GM12878 (cell line): Measurements from ENCODE around the gene ERP29. TPM values are rescaled to one million over a fixed set of nuclear protein-coding genes. Genes with fewer than 3 reads are reported as not detected.

ENCODE experiments used
- ATAC-seq: fragments of 200-7000 bp; cut with Tn5 transposase; 3 replicates; pipeline ENCODE4 v1.9.1; 2020; ENCODE audit warnings: mild to moderate bottlenecking, moderate library complexity
- BruUV-seq: library from RNA; stranded (reverse); fragments of 400-500 nt; replicated peaks from 2 replicates; lab custom pipeline; 2021; lab: Mats Ljungman, UMichigan
- CTCF ChIA-PET: fragments of 300-600 bp; sonication (Branson Sonifier 250); formaldehyde crosslinking; extraction: SDS; loops from one replicate; lab custom pipeline; 2021; ENCODE audit warnings: inconsistent platforms; lab: Yijun Ruan, JAX
- POLR2A ChIA-PET: fragments of 350-600 bp; formaldehyde crosslinking; extraction: SDS; loops from one replicate; lab custom pipeline; 2021; ENCODE audit warnings: inconsistent platforms; lab: Charles Lee
- RAD21 ChIA-PET: fragments of 300-600 bp; sonication (Branson Sonifier 250); formaldehyde crosslinking; loops from one replicate; lab custom pipeline; 2023; ENCODE audit warnings: antibody characterized with exemption; ENCODE audit not compliant: unreplicated experiment; lab: Charles Lee
- SMC1A ChIA-PET: fragments of 300-600 bp; sonication (Branson Sonifier 250); formaldehyde crosslinking; loops from one replicate; lab custom pipeline; 2023; ENCODE audit not compliant: unreplicated experiment, uncharacterized antibody; lab: Charles Lee
- DNase-seq: peaks from one replicate; pipeline ENCODE4 v3.0.0-alpha.2; 2011; ENCODE audit warnings: low read depth, low spot score
- FAIRE-seq: peaks from 3 replicates; lab custom pipeline; 2011; peaks lifted over from hg19 to GRCh38; lab: Jason Lieb, UNC
- H2AFZ ChIP-seq: 2 replicates; pipeline ENCODE4 v1.6.0; 2011; ENCODE audit warnings: low read depth, low read length, control low read depth; ENCODE audit not compliant: control insufficient read depth
- H3K27ac ChIP-seq: 2 replicates; pipeline ENCODE4 v1.5.1; 2011; ENCODE audit warnings: control low read depth; ENCODE audit not compliant: control insufficient read depth, insufficient read depth
- H3K27me3 ChIP-seq, 2 experiments: replicated peaks in 1 of 2; 2 replicates each; pipeline versions ENCODE4 v1.6.0 to v1.6.1; 2011; ENCODE audit warnings: low read length in 1 of 2; ENCODE audit not compliant: control insufficient read depth in 2 of 2, insufficient read depth in 2 of 2
- H3K36me3 ChIP-seq, 2 experiments: 2 replicates each; pipeline ENCODE4 v1.5.1; 2011; ENCODE audit warnings: low read length in 1 of 2; ENCODE audit not compliant: control insufficient read depth in 2 of 2, insufficient read depth in 2 of 2
- H3K4me1 ChIP-seq: 2 replicates; pipeline ENCODE4 v1.6.1; 2011; ENCODE audit warnings: mild to moderate bottlenecking, low read length, moderate library complexity, mixed read lengths; ENCODE audit not compliant: control insufficient read depth, insufficient read depth
- H3K4me2 ChIP-seq: 2 replicates; pipeline ENCODE4 v1.6.0; 2011; ENCODE audit warnings: control low read depth; ENCODE audit not compliant: control insufficient read depth, insufficient read depth
- H3K4me3 ChIP-seq: fragments of 200-600 bp; sonication (generic); 2 replicates; pipeline ENCODE4 v1.5.1; 2016
- H3K79me2 ChIP-seq: 2 replicates; pipeline ENCODE4 v1.6.0; 2011; ENCODE audit warnings: low read length; ENCODE audit not compliant: control insufficient read depth, insufficient read depth
- H3K9ac ChIP-seq: 2 replicates; pipeline ENCODE4 v1.8.0; 2011; ENCODE audit warnings: low read length, control low read depth, mixed read lengths; ENCODE audit not compliant: control insufficient read depth, insufficient read depth
- H3K9me3 ChIP-seq: replicated peaks from 3 replicates; pipeline ENCODE4 v1.5.1; 2011; ENCODE audit warnings: mild to moderate bottlenecking, low read length; ENCODE audit not compliant: control insufficient read depth, insufficient read depth
- H4K20me1 ChIP-seq: 2 replicates; pipeline ENCODE4 v1.6.0; 2011; ENCODE audit not compliant: control insufficient read depth, insufficient read depth
- ATF7 ChIP-seq: fragments of 450-650 bp; IDR thresholded peaks from 2 replicates; pipeline ENCODE4 v1.6.1; 2016; ENCODE audit warnings: low read depth, mild to moderate bottlenecking
- CREM ChIP-seq: IDR thresholded peaks from 2 replicates; pipeline ENCODE4 v1.6.1; 2014; ENCODE audit warnings: antibody characterized with exemption, low read depth
- ELK1 ChIP-seq: IDR thresholded peaks from 2 replicates; pipeline ENCODE4 v1.6.1; 2012; ENCODE audit warnings: low read depth, low read length, improper control_type of control experiment
- ESRRA ChIP-seq: IDR thresholded peaks from 2 replicates; pipeline ENCODE4 v1.6.1; 2012; ENCODE audit warnings: mild to moderate bottlenecking, low read length, improper control_type of control experiment
- FOXK2 ChIP-seq: fragments of 450-650 bp; IDR thresholded peaks from 2 replicates; pipeline ENCODE4 v1.6.1; 2017; ENCODE audit warnings: mild to moderate bottlenecking, moderate library complexity
- IRF3 ChIP-seq: fragments of 450-650 bp; IDR thresholded peaks from 2 replicates; pipeline ENCODE4 v1.6.1; 2014; ENCODE audit warnings: mild to moderate bottlenecking
- MXI1 ChIP-seq: fragments of 150-350 bp; IDR thresholded peaks from 2 replicates; pipeline ENCODE4 v1.6.1; 2011; ENCODE audit warnings: low read depth, mild to moderate bottlenecking, inconsistent platforms, low read length, improper control_type of control experiment
- whole genome bisulfite sequencing: methylation state at CpG from one replicate; pipeline ENCODE4 v1.1.6; 2016; ENCODE audit warnings: low lambda C conversion rate; ENCODE audit not compliant: insufficient replicate concordance, insufficient coverage; ENCODE audit errors: missing lambda C conversion rate; 5-methylcytosine and 5-hydroxymethylcytosine counted together
- in situ Hi-C: fragments of 300-500 bp; cut with MboI; formaldehyde crosslinking; loops from 9 replicates; pipeline ENCODE4 v1.14.3; 2018; ENCODE audit warnings: mixed read lengths
- intact Hi-C: fragments of 100-400 bp; cut with micrococcal nuclease; formaldehyde crosslinking; loops from one replicate; pipeline ENCODE4 v1.14.2; 2022; ENCODE audit not compliant: unreplicated experiment
- polyA plus RNA-seq, 11 experiments: library from polyadenylated mRNA; depleted of rRNA in 4 of 11; unstranded in 6 of 11; stranded (reverse) in 5 of 11; fragments of >200 nt; fragmentation: Nextera tagmentation in 4 of 11; fragmentation: Illumina TruSeq in 1 of 11; extraction: Ambion mirVana in 4 of 11; extraction: Trizol in 1 of 11; gene quantifications; 1 replicate in 1 of 11; 2 replicates in 10 of 11; pipeline versions ENCODE4 v1.2.1 to v1.2.3, GENCODE V29; 2011 to 2016; ENCODE audit warnings: inconsistent platforms in 2 of 11, missing spikeins in 2 of 11, low read depth in 1 of 11
- total RNA-seq, 4 experiments: library from RNA; depleted of rRNA in 3 of 4; stranded (reverse); fragments of >200 nt in 3 of 4; fragmentation: Illumina TruSeq in 1 of 4; extraction: Trizol in 1 of 4; gene quantifications; 2 replicates each; pipeline versions ENCODE4 v1.2.1 to v1.2.3, GENCODE V29; 2013 to 2021

ERP29 gene
- total and polyA plus RNA-seq, 10 of the 15 experiments (the other 5 are each of a cell fraction or from before 2014, with no cell fraction given), result 46.7 to 146 (median 107) TPM

GRCh38 chr12:111964935-111965334 is 48.3 kb upstream of the ERP29 start:
- ATAC-seq, result no peak
- Histone ChIP-seq H3K4me1 (no peaks in the 10 kb centered on the region), H3K79me2 (no peaks in the 10 kb centered on the region), H3K4me2 (no peak overlapping the region), H3K9me3 (peaks cover 2% of the 10 kb centered on the region; the same call in 1 of the 3 replicates), H4K20me1 (no peaks in the 10 kb centered on the region), H3K4me3 (no peak overlapping the region), H3K36me3 (no peaks in the 10 kb centered on the region), H3K27ac (no peak overlapping the region), H3K27me3 (no peaks in the 10 kb centered on the region)
- SMC1A ChIA-PET, result no interaction called here
- in situ Hi-C loops (no loop called here), intact Hi-C loops (no loop called here)
- POLR2A ChIA-PET, result no interaction called here
- CTCF ChIA-PET, result interaction anchor here (0.8 kb wide), 1 partner anchor 421 kb away, joined by 3 read pairs; no protein-coding TSS in a partner anchor
- WGBS, result 91% methylated on average over 1 of the region's 1 CpG
- BruUV-seq, result no TSS peak
- RAD21 ChIA-PET, result no interaction called here
- TF ChIP-seq MXI1 (no peak), ESRRA (no peak)
- TF ChIP-seq, all 136 proteins: peak for 0
- no peak for FAIRE-seq
- Histone ChIP-seq H3K9ac (no peak overlapping the region), H2AFZ (no peak overlapping the region)
- DNase-seq, result no peak

- ATAC-seq (no peak), DNase-seq (no peak), FAIRE-seq (no peak)
- H3K27me3 ChIP-seq, result no peaks in the 10 kb centered on the region
- H2AFZ ChIP-seq, result no peak overlapping the region
- no peak overlapping the region for H3K27ac ChIP-seq
- RAD21 ChIA-PET, result no interaction called here
- peaks cover 7% of the 10 kb centered on the region; the same call in 2 of the 3 replicates for H3K9me3 ChIP-seq
- no peak overlapping the region for H3K4me2 ChIP-seq
- in situ Hi-C loops, result no loop called here
- no peaks in the 10 kb centered on the region for H3K79me2 ChIP-seq
- SMC1A ChIA-PET, result interaction anchor here (0.6 to 0.7 kb wide), 2 partner anchors 11 to 989 kb away, joined by 3 read pairs; no protein-coding TSS in a partner anchor
- H3K9ac ChIP-seq, result no peak overlapping the region
- no peaks in the 10 kb centered on the region for H3K36me3 ChIP-seq
- H4K20me1 ChIP-seq, result no peaks in the 10 kb centered on the region
- BruUV-seq, result no TSS peak
- CTCF ChIA-PET, result interaction anchor here (0.6 kb wide), 1 partner anchor 392 kb away, joined by 3 read pairs; no protein-coding TSS in a partner anchor
- POLR2A ChIA-PET, result interaction anchor here (0.6 kb wide), 1 partner anchor 432 kb away, joined by 8 read pairs; no protein-coding TSS in a partner anchor
- TF ChIP-seq FOXK2, result no peak
- TF ChIP-seq CREM, result no peak
- no peak for TF ChIP-seq IRF3
- TF ChIP-seq ELK1, result no peak
- no peak for TF ChIP-seq ATF7
- no peaks in the 10 kb centered on the region for H3K4me1 ChIP-seq
- intact Hi-C loops, result no loop called here
- H3K4me3 ChIP-seq, result no peak overlapping the region
Observed at GRCh38 chr12:111971800-111972199, 41.4 kb upstream of the ERP29 start.
